Measurements from ENCODE around the gene PLEKHA7.

The PLEKHA7 gene

GRCh38 chr11:16764888-16765287 lies 249.3 kb downstream of the PLEKHA7 start:
- no peak for DNase-seq

GRCh38 chr11:16763746-16764145 lies 250.5 kb downstream of the PLEKHA7 start:
- no peak for DNase-seq

- DNase-seq = no peak
These were observed 254.2 kb downstream of the PLEKHA7 start for GRCh38 chr11:16759857-16760508.

- DNase-seq = no peak
These were observed 255.7 kb downstream of the PLEKHA7 start for GRCh38 chr11:16758382-16759024.

- DNase-seq = no peak
These were observed 263.8 kb downstream of the PLEKHA7 start for GRCh38 chr11:16750417-16750816.

- DNase-seq = no peak
These were observed 264.5 kb downstream of the PLEKHA7 start for GRCh38 chr11:16749666-16750065.

- DNase-seq = no peak
These were observed 265.1 kb downstream of the PLEKHA7 start for GRCh38 chr11:16749092-16749491.

- DNase-seq = no peak
These were observed 268.1 kb downstream of the PLEKHA7 start for GRCh38 chr11:16745950-16746605.

- no peak for DNase-seq
These were observed 270.0 kb downstream of the PLEKHA7 start for GRCh38 chr11:16744128-16744725.

- no peak for DNase-seq
These were observed 270.7 kb downstream of the PLEKHA7 start for GRCh38 chr11:16743478-16743877.

GRCh38 chr11:16741473-16741872 lies 272.7 kb downstream of the PLEKHA7 start:
- no peak for DNase-seq

GRCh38 chr11:16738947-16739815 lies 275.0 kb downstream of the PLEKHA7 start:
- DNase-seq = no peak

- peak; percentile 94 to 99 for DNase-seq
These were observed 275.8 kb downstream of the PLEKHA7 start, which contains the start of gene C11orf58 for GRCh38 chr11:16738193-16738946. Gene C11orf58, plus strand, starts transcription at chr11:16738647. Its CDS starts 132 bp downstream, at chr11:16738779.

GRCh38 chr11:16737818-16738192 lies 276.4 kb downstream of the PLEKHA7 start:
- DNase-seq = no peak
